ENCODE measurements around the gene DEFB132. TPM values are rescaled to one million over a fixed set of nuclear protein-coding genes. Genes with fewer than 3 reads are reported as not detected.
A peak's percentile ranks its signal among the peaks of the same experiment; 100 is the strongest.

Gene DEFB132
- total RNA-seq, 1 donor from 2014 or later: not detected

DNA sequence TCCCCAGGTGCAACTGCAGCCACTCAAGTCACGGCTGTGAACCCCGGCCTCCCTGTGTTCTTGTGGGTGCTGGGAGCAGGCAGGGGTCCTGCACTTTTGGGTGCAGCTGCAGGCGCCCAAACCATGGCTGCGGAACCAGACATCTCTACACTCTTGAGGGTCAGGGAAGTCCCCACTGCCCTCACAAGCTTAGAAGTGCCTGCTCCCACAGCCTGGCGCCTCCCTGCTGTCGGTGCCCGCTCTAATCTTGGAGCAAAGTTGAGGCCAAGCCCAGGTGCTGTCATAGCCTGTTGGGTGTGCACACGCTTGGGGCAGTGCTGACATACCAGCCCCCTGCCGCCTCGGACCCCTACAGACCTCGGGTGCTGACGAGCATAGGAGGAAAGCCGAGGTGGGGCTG is 6.2 kb downstream of the DEFB132 start:
- DNase-seq (ENCODE audit: low spot score): no peak

GRCh38 chr20:266596-267562 is 9.4 kb downstream of the DEFB132 start:
- DNase-seq (ENCODE audit: low spot score): peak; percentile 78

DNA sequence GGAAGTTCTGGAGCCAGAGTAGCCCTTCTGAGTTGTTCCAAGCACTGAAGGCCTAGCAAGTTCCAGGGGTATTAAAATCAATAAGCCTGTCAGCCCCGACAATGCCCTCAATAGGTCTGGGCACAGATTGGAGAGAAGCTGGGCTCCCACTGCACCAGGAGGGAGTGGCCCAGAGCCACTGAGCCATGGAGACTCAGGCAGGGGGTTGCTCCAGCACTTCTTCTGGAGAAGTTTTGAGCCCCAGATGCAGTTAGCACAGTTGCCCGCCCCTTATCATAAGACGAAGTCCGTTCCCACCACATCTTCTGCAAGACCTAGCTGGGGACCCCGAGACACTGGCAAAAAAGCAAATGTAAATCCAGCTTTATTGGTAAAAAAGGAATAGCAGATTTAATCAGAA is 13.0 kb downstream of the DEFB132 start:
- DNase-seq (ENCODE audit: low spot score): peak; percentile 4

DNA sequence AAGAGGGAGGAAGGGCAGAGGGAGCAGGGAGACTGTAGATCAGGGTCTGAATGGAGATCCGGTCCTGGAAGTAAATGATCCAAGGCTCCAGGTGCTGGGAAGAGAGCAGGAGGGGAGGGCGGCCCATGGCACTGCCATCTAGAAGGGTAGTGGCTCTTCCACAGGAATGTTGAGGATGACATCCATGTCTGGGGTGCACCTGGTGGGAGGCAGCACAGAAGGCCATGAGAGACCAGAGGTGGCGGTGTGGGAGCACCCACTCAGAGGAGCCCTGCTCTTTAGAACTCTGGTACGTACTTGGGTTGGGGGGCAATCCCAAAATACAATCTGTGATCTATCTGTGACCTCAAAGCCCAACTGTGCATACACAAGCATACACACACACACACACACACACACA is 13.5 kb downstream of the DEFB132 start:
- peak; percentile 5 for DNase-seq (ENCODE audit: low spot score)

- peak; percentile 4 for DNase-seq (ENCODE audit: low spot score)
These were observed 14.0 kb downstream of the DEFB132 start for GRCh38 chr20:271528-271927.

DNA sequence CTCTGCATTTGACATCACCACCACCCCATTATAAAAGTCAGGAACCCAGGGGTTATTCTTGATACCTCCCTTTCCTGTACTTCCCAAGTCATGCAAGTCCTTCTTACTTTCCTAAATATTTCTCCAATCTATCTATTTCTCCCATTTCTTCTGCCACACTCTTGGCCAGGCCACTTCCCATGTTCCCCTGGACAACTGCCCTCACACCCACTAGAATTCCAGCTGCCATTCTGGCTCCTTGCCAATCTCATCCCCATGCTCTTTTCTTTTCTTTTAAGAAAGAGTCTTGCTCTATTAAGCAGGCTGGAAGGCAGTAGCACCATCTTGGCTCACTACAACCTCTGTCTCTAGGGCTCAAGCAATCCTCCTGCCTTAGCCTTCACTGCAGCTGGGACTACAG is 15.2 kb downstream of the DEFB132 start:
- DNase-seq (ENCODE audit: low spot score): peak; percentile 6

DNA sequence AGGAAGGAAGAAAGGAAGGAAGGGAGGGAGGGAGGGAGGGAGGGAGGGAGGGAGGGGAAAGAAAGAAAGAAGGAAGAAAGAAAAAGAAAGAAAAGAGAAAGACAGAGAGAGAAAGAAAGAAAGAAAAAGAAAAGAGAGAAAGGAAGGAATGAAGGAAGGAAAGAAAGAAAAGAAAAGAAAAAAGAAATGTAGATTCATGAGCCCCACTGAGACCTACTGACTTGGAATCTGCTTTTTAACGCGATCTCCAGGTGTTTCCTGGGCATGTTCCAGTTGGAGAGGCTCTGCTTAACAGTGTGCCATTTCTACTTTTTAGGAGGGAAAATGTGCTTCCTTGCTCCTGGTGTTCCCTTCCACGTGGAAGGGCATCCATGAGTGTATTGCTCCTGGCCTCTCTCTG is 16.4 kb downstream of the DEFB132 start:
- DNase-seq (ENCODE audit: low spot score): no peak

GRCh38 chr20:275791-276190 is 18.3 kb downstream of the DEFB132 start:
- no peak for DNase-seq (ENCODE audit: low spot score)

DNA sequence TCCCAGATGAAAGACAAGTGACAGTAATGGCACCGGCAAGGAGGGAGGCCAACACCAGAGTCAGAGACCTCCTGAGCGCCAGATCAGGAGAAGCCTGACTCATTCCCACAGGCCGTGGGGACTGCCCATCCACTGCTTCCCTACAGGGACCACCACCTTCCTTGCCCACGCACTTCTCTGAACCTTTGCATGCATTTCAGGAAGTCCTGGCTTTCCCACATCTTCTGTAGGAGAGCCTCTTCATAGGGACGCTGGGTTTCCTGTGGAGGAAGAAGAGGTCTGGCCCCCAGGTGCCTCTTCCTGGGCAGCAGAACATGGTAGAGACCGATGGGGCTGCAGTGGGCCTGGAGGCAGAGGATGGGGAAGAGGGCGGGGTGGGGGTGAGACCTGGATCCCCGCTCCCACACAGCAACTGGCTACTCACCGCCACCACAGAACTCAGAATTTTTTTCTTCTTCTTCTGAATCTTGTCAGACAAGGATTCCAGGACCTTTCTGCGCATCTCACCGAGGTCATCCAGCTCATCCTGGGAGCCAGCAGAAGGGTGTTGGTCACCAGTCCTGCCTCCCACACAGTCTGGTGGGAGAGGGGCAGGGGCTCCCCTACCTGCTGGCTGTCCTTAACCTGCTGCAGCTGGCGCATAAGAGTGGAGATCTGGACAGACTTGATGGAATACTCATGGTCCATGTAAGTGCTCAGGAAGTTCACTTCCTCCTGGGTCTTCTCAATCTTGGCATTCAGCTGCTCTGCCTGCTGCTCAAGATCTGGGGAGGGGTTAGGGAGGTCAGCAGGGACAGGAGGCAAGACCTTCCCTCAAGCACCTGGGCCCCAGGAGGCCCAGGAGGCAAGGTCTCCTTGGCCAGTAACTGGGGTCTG is 19.3 kb downstream of the DEFB132 start:
- no peak for DNase-seq (ENCODE audit: low spot score)

DNA sequence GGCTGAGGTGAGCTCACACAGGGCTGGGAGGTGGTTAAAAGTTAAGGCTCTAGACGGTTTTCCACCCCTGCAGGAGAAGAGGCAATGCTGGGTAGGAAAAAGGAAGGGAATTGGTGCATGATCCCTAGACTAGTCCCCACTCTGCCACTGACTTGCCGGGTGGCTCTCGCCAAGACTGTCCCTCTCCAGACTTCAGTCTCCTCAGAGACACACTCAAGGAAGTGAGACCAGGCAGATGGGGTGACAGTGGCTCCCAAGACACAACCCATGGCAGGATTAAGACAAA is 19.9 kb downstream of the DEFB132 start:
- no peak for DNase-seq (ENCODE audit: low spot score)

GRCh38 chr20:278181-278580 is 20.7 kb downstream of the DEFB132 start:
- no peak for DNase-seq (ENCODE audit: low spot score)

- no peak for DNase-seq (ENCODE audit: low spot score)
These were observed 21.4 kb downstream of the DEFB132 start for GRCh38 chr20:278607-279571.

- no peak for DNase-seq (ENCODE audit: low spot score)
These were observed 26.6 kb downstream of the DEFB132 start for GRCh38 chr20:284172-284571.

DNA sequence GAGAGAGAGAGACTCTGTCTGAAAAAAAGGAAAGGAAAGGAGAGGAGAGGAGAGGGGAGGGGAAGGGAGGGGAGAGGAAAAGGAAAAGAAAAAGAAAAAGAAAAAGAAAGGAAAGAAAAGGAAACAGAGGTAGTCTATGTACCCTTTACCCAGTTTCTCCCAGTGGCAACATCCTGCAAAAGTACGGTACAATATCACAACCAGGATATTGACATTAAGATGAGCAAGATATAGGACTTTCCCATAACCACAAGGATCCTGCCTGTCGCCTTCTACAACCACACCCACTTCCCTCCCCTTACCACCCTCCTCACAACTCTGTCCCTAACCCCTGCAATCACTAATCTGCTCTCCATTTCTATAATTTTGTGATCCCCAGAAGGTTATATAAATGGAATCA is 29.0 kb downstream of the DEFB132 start:
- DNase-seq (ENCODE audit: low spot score): no peak

DNA sequence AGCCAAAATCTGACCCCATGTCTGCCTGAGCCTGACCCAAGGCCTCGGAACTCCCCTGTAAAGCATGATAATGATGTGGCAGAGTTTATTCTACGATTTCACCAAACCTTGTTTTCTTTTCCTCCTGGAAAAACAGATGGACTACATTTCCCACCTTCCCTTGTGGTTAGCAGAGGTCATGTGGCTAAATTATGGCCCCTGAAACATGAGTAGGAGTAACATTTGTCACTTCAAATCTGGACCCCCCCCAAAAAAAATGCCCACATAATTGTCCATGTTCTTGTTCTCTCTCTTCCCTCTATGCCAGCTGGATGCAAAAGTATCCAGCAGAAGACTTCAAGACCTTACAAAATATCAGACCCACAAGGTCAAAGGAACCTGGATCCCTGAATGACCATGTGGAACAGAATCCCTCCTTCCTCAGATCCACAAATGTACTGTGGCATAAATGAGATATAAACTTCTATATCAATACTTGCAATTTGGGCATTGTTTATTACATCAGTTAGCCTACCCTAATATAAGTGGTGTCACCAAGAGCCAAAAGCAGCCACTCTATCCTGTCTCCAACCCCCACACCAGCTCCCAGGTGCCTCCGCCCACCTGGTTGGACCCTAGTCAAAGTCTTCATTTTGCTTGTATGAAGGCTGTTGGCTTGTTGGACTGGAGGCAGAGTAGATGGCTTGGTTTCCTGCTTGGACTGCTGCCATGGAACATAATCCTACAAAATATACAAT is 31.6 kb downstream of the DEFB132 start:
- DNase-seq (ENCODE audit: low spot score): no peak

- no peak for DNase-seq (ENCODE audit: low spot score)
These were observed 32.2 kb downstream of the DEFB132 start for GRCh38 chr20:289693-290083.

DNA sequence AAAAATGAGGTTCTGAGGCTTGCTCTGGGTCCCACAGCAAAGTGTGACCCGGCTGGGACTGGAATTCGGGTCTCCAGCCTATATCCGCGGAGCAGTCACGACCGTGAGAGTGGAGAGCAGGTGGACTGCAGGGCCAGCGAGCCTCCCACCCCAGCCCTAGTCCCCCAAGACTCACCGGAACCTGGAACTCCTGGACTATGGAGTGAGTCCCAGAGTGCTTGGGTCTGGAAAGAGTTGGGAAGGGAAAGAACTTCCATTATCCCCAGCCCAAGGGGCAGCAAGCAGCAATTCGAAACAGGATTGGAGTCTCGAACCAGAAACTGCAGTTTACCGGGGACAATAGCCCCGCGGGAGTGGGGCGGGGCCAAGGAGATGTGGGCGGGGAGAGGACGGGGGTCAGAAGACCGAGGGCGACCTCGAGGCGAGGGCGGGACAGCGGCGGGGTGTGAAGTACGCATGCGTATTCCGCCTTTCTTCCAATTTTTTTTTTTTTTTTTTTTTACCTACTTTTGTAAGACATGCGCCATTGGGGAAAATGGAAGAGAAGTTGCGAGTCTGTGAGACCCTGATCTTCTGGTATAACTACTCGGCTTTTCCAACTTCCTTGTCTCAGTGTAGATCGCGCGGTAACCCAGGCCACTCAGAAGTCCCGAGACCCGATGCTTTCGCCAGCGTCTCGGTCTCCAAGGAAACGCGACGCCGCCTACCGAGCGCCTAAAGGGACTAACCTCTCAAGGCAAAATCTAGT is 32.7 kb downstream of the DEFB132 start, which contains the start of gene C20orf96:
Gene C20orf96 (minus strand): TSS at position 667 of the 748 bp plus-strand sequence. CDS start 140 bp downstream, at position 527.
- DNase-seq (ENCODE audit: low spot score): peak; percentile 93

DNA sequence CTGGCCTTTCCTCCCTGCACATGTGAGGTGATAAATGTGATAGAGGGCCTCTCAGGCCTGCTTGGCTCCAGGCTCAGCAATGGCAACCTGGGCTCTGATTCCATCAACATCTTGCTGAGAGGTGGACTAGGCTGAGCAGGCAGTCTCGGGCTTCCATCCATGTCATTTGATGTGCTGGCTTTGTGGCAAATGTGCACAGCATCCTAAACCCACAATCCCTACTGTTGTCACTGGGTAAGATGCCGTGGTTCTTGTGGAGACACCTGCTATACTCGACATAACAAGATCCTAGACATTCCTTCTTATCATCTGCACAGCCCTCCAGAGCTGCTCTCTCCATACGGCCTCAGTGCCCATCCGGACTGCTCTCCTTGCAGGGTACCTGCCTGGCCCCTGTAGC is 37.1 kb downstream of the DEFB132 start:
- no peak for DNase-seq (ENCODE audit: low spot score)

- no peak for DNase-seq (ENCODE audit: low spot score)
These were observed 38.3 kb downstream of the DEFB132 start for GRCh38 chr20:295804-296203.

Measured in mucosa of gallbladder (tissue), 1 donor.